GM21786 (cell line): ENCODE data around the gene SETBP1.

Source experiments
- ATAC-seq: cut with Tn5 transposase; IDR thresholded peaks from one replicate; pipeline ENCODE4 v1.9.1; 2021; ENCODE audit not compliant: unreplicated experiment

The SETBP1 gene

GRCh38 chr18:44895176-44895798 lies 214.6 kb downstream of the SETBP1 start:
- ATAC-seq: peak; percentile 52

GRCh38 chr18:44896846-44897245 lies 216.2 kb downstream of the SETBP1 start:
- ATAC-seq: no peak

GRCh38 chr18:44897411-44897810 lies 216.7 kb downstream of the SETBP1 start:
- ATAC-seq: no peak

GRCh38 chr18:44897816-44898215 lies 217.1 kb downstream of the SETBP1 start:
- ATAC-seq: no peak

GRCh38 chr18:44898498-44898897 lies 217.8 kb downstream of the SETBP1 start:
- ATAC-seq: no peak

- no peak for ATAC-seq
Observed at GRCh38 chr18:44899832-44900231, 219.1 kb downstream of the SETBP1 start.

- no peak for ATAC-seq
Observed at GRCh38 chr18:44900627-44901026, 219.9 kb downstream of the SETBP1 start.

GRCh38 chr18:44901283-44901682 lies 220.6 kb downstream of the SETBP1 start:
- ATAC-seq: no peak

GRCh38 chr18:44903327-44903726 lies 222.6 kb downstream of the SETBP1 start:
- no peak for ATAC-seq

GRCh38 chr18:44904768-44905167 lies 224.1 kb downstream of the SETBP1 start:
- no peak for ATAC-seq

- peak; percentile 87 for ATAC-seq
Observed at GRCh38 chr18:44909191-44909719, 228.6 kb downstream of the SETBP1 start.

GRCh38 chr18:44911260-44911659 lies 230.6 kb downstream of the SETBP1 start:
- no peak for ATAC-seq

- no peak for ATAC-seq
Observed at GRCh38 chr18:44911773-44912172, 231.1 kb downstream of the SETBP1 start.

- ATAC-seq: no peak
Observed at GRCh38 chr18:44912740-44913478, 232.2 kb downstream of the SETBP1 start.

- ATAC-seq: no peak
Observed at GRCh38 chr18:44914028-44914427, 233.3 kb downstream of the SETBP1 start.

- ATAC-seq: no peak
Observed at GRCh38 chr18:44915213-44915612, 234.5 kb downstream of the SETBP1 start.

- ATAC-seq: no peak
Observed at GRCh38 chr18:44915661-44916060, 235.0 kb downstream of the SETBP1 start.

GRCh38 chr18:44916429-44917207 lies 235.9 kb downstream of the SETBP1 start:
- ATAC-seq: no peak

GRCh38 chr18:44917216-44918141 lies 236.8 kb downstream of the SETBP1 start:
- ATAC-seq: no peak

- no peak for ATAC-seq
Observed at GRCh38 chr18:44918142-44918476, 237.4 kb downstream of the SETBP1 start.

- ATAC-seq: no peak
Observed at GRCh38 chr18:44920441-44920840, 239.8 kb downstream of the SETBP1 start.
